H1 (cell line): ENCODE results near the gene DRAXIN. TPM values are rescaled to one million over a fixed set of nuclear protein-coding genes. Genes with fewer than 3 reads are reported as not detected.
A peak's percentile ranks its signal among the peaks of the same experiment; 100 is the strongest.

Source experiments
- CTCF ChIA-PET: fragments of 300-600 bp; sonication (Branson Sonifier 250); formaldehyde crosslinking; loops from one replicate; lab custom pipeline; 2021; ENCODE audit not compliant: partially characterized antibody; lab: Charles Lee
- POLR2A ChIA-PET: fragments of 300-600 bp; sonication (Branson Sonifier 250); formaldehyde crosslinking; loops from one replicate; lab custom pipeline; 2021; ENCODE audit warnings: inconsistent platforms; ENCODE audit not compliant: partially characterized antibody; lab: Charles Lee
- DNase-seq, 2 experiments: peaks; one replicate each; pipeline versions ENCODE4 v3.0.0 to v3.0.0-alpha.2; 2010 to 2022; ENCODE audit warnings: low spot score in 2 of 2, low read depth in 1 of 2, mixed read lengths in 1 of 2
- FAIRE-seq: peaks from 2 replicates; lab custom pipeline; 2011; peaks lifted over from hg19 to GRCh38; lab: Jason Lieb, UNC
- H2AFZ ChIP-seq: 2 replicates; pipeline ENCODE4 v1.8.1; 2012; ENCODE audit warnings: low read length, inconsistent platforms
- H2AK5ac ChIP-seq: 2 replicates; pipeline ENCODE4 v1.6.1; 2013; ENCODE audit warnings: low read depth, low read length
- H2BK120ac ChIP-seq: replicated peaks from 2 replicates; pipeline ENCODE3; 2013; ENCODE audit warnings: low read depth, low read length, inconsistent platforms
- H2BK12ac ChIP-seq: 2 replicates; pipeline ENCODE4 v1.6.1; 2013; ENCODE audit warnings: low read depth, low read length
- H2BK15ac ChIP-seq: 2 replicates; pipeline ENCODE4 v1.6.1; 2013; ENCODE audit warnings: low read length
- H2BK20ac ChIP-seq: 2 replicates; pipeline ENCODE4 v1.6.1; 2013; ENCODE audit warnings: low read length
- H2BK5ac ChIP-seq: 2 replicates; pipeline ENCODE4 v1.6.1; 2013; ENCODE audit warnings: low read depth, low read length
- H3K14ac ChIP-seq: 2 replicates; pipeline ENCODE4 v1.6.1; 2013; ENCODE audit warnings: inconsistent platforms; ENCODE audit not compliant: insufficient read length
- H3K18ac ChIP-seq: 2 replicates; pipeline ENCODE4 v1.6.1; 2013; ENCODE audit warnings: low read length; ENCODE audit errors: extremely low read depth
- H3K23ac ChIP-seq: 2 replicates; pipeline ENCODE4 v1.6.1; 2013; ENCODE audit warnings: inconsistent platforms; ENCODE audit not compliant: insufficient read length
- H3K23me2 ChIP-seq: 2 replicates; pipeline ENCODE4 v1.6.1; 2013; ENCODE audit warnings: low read depth, low read length
- H3K27ac ChIP-seq: 2 replicates; pipeline ENCODE4 v1.6.1; 2011; ENCODE audit warnings: low read depth, low read length, inconsistent platforms
- H3K27me3 ChIP-seq, 4 experiments: replicated peaks in 1 of 4; 1 replicate in 1 of 4; 2 replicates in 3 of 4; pipeline versions ENCODE4 v1.6.1 to v1.8.1; 2011 to 2013; ENCODE audit warnings: low read length in 3 of 4, mild to moderate bottlenecking in 3 of 4, inconsistent platforms in 2 of 4, mixed read lengths in 2 of 4, moderate library complexity in 1 of 4; ENCODE audit not compliant: control insufficient read depth in 3 of 4, insufficient read depth in 3 of 4; ENCODE audit errors: extremely low read depth in 1 of 4
- H3K36me3 ChIP-seq, 4 experiments: 2 replicates each; pipeline versions ENCODE4 v1.6.1 to v1.8.1; 2011 to 2013; ENCODE audit warnings: mild to moderate bottlenecking in 4 of 4, low read length in 3 of 4, moderate library complexity in 2 of 4, control low read depth in 1 of 4, inconsistent platforms in 1 of 4; ENCODE audit not compliant: insufficient read depth in 4 of 4, control insufficient read depth in 2 of 4
- H3K4ac ChIP-seq: replicated peaks from 2 replicates; pipeline ENCODE3; 2013; ENCODE audit warnings: low read length, low read depth, mixed read lengths, inconsistent platforms; ENCODE audit not compliant: insufficient read length
- H3K4me1 ChIP-seq, 4 experiments: replicated peaks in 1 of 4; 1 replicate in 1 of 4; 2 replicates in 3 of 4; pipeline versions ENCODE4 v1.6.1 to v1.8.1; 2011 to 2013; ENCODE audit warnings: low read length in 3 of 4, inconsistent platforms in 2 of 4, mixed read lengths in 1 of 4; ENCODE audit not compliant: insufficient read depth in 4 of 4, control insufficient read depth in 3 of 4
- H3K4me2 ChIP-seq, 2 experiments: 2 replicates each; pipeline versions ENCODE4 v1.6.1 to v1.8.1; 2011 to 2013; ENCODE audit warnings: low read depth in 2 of 2, low read length in 2 of 2, control low read depth in 1 of 2, inconsistent platforms in 1 of 2, mild to moderate bottlenecking in 1 of 2; ENCODE audit not compliant: insufficient read depth in 1 of 2
- H3K4me3 ChIP-seq, 4 experiments: fragments of 200-600, 300-600 bp in 1 of 4; sonication (generic), shearing (Covaris generic), sonication (Bioruptor Twin) in 1 of 4; 2 replicates each; pipeline versions ENCODE4 v1.5.1 to v1.8.1; 2011 to 2016; ENCODE audit warnings: low read length in 4 of 4, low read depth in 3 of 4, control low read depth in 2 of 4, inconsistent platforms in 2 of 4, mild to moderate bottlenecking in 2 of 4, mixed read lengths in 1 of 4, moderate library complexity in 1 of 4; ENCODE audit not compliant: insufficient read depth in 2 of 4; ENCODE audit errors: extremely low read depth in 1 of 4
- H3K56ac ChIP-seq: replicated peaks from 2 replicates; pipeline ENCODE3; 2013; ENCODE audit warnings: low read depth, mild to moderate bottlenecking, mixed read lengths, low read length, inconsistent platforms; ENCODE audit not compliant: insufficient read length
- H3K79me1 ChIP-seq: 2 replicates; pipeline ENCODE4 v1.6.1; 2013; ENCODE audit warnings: low read depth, low read length, control low read depth
- H3K79me2 ChIP-seq, 2 experiments: 2 replicates each; pipeline versions ENCODE4 v1.6.1 to v1.8.1; 2012 to 2013; ENCODE audit warnings: low read length in 2 of 2, mild to moderate bottlenecking in 2 of 2, inconsistent platforms in 1 of 2; ENCODE audit not compliant: insufficient read depth in 2 of 2, control insufficient read depth in 1 of 2
- H3K9ac ChIP-seq, 4 experiments: replicated peaks in 1 of 4; 1 replicate in 1 of 4; 2 replicates in 3 of 4; pipeline versions ENCODE4 v1.6.1 to v1.8.1; 2011 to 2013; ENCODE audit warnings: low read depth in 3 of 4, low read length in 3 of 4, control low read depth in 2 of 4, mild to moderate bottlenecking in 2 of 4, moderate library complexity in 2 of 4, inconsistent platforms in 1 of 4; ENCODE audit errors: extremely low read depth in 1 of 4
- H3K9me3 ChIP-seq, 2 experiments: 2 replicates each; pipeline versions ENCODE4 v1.6.1 to v1.8.1; 2012 to 2013; ENCODE audit warnings: mild to moderate bottlenecking in 2 of 2, moderate library complexity in 2 of 2, control low read depth in 1 of 2, inconsistent platforms in 1 of 2, low read depth in 1 of 2, low read length in 1 of 2, mixed read lengths in 1 of 2; ENCODE audit not compliant: insufficient read depth in 2 of 2
- H4K20me1 ChIP-seq, 2 experiments: replicated peaks in 1 of 2; 2 replicates each; pipeline versions ENCODE3 to v1.8.1; 2011 to 2013; ENCODE audit warnings: inconsistent platforms in 2 of 2, low read length in 2 of 2, mild to moderate bottlenecking in 1 of 2; ENCODE audit not compliant: insufficient read depth in 2 of 2, control insufficient read depth in 1 of 2
- H4K5ac ChIP-seq: 2 replicates; pipeline ENCODE4 v1.6.1; 2013; ENCODE audit warnings: low read length, low read depth, mixed read lengths, inconsistent platforms; ENCODE audit not compliant: insufficient read length
- H4K8ac ChIP-seq: 2 replicates; pipeline ENCODE4 v1.8.0; 2013; ENCODE audit warnings: mild to moderate bottlenecking, moderate library complexity, low read length, inconsistent platforms; ENCODE audit not compliant: insufficient read depth; ENCODE audit errors: extremely low read depth
- H4K91ac ChIP-seq: replicated peaks from 2 replicates; pipeline ENCODE3; 2013; ENCODE audit warnings: low read length, mixed read lengths, inconsistent platforms; ENCODE audit not compliant: insufficient read length
- BACH1 ChIP-seq: IDR thresholded peaks from 2 replicates; pipeline ENCODE4 v1.6.1; 2012; ENCODE audit warnings: low read length, improper control_type of control experiment
- NANOG ChIP-seq: IDR thresholded peaks from 2 replicates; pipeline ENCODE4 v1.6.1; 2011; ENCODE audit warnings: low read length, low read depth, mild to moderate bottlenecking, inconsistent platforms; ENCODE audit not compliant: insufficient read depth, poor library complexity, severe bottlenecking
- WGBS, 2 experiments: shearing (Covaris generic) in 1 of 2; methylation state at CpG; one replicate each; pipeline versions ENCODE4 v1.1.6 to v1.1.7; 2013 to 2015; ENCODE audit warnings: low lambda C conversion rate in 2 of 2, mixed read lengths in 2 of 2, inconsistent platforms in 1 of 2, low coverage in 1 of 2, missing lambda C conversion rate in 1 of 2; ENCODE audit not compliant: insufficient replicate concordance in 2 of 2, insufficient coverage in 1 of 2, insufficient read length in 1 of 2; ENCODE audit errors: extremely low coverage in 1 of 2, missing lambda C conversion rate in 1 of 2; 5-methylcytosine and 5-hydroxymethylcytosine counted together
- long read RNA-seq, 2 experiments: library from RNA in 1 of 2; library from capped mRNA in 1 of 2; stranded (forward); transcript quantifications; one replicate each; pipeline ENCODE4 v2.0.0, GENCODE V29; 2021; ENCODE audit warnings: inconsistent platforms in 1 of 2
- polyA minus RNA-seq, 3 experiments: library from RNA; depleted of rRNA, polyadenylated mRNA; stranded (reverse); fragments of >200 nt; gene quantifications; 1 replicate in 2 of 3; 2 replicates in 1 of 3; pipeline ENCODE4 v1.2.3, GENCODE V29; 2011
- polyA plus RNA-seq, 7 experiments: library from polyadenylated mRNA; depleted of rRNA in 3 of 7; stranded (reverse) in 5 of 7; unstranded in 2 of 7; fragments of >200 nt in 5 of 7; fragments of 200-250 nt in 2 of 7; gene quantifications; 1 replicate in 5 of 7; 2 replicates in 1 of 7; 4 replicates in 1 of 7; pipeline versions ENCODE4 v1.2.1 to v1.2.3, GENCODE V29; 2011 to 2013; ENCODE audit warnings: missing spikeins in 2 of 7, mixed read lengths in 2 of 7
- total RNA-seq: library from RNA; stranded (reverse); fragmentation: NEBNext Ultra II Directional; extraction: Animal tissue kit (Norgen Biotek cat#: 25700); gene quantifications from 2 replicates; pipeline ENCODE4 v1.2.1, GENCODE V29; 2021

Gene DRAXIN, protein sequence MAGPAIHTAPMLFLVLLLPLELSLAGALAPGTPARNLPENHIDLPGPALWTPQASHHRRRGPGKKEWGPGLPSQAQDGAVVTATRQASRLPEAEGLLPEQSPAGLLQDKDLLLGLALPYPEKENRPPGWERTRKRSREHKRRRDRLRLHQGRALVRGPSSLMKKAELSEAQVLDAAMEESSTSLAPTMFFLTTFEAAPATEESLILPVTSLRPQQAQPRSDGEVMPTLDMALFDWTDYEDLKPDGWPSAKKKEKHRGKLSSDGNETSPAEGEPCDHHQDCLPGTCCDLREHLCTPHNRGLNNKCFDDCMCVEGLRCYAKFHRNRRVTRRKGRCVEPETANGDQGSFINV
- total RNA-seq: 17.6 and 18.9 TPM in 2 replicates
- 4.6 and 4.8 TPM in 2 replicates for polyA plus RNA-seq (2011; rRNA removed)
- 5.0 TPM for polyA plus RNA-seq (2011; cell fraction: cytosol; rRNA removed)
- polyA plus RNA-seq (2011; cell fraction: nucleus; rRNA removed): 5.7 TPM
- polyA plus RNA-seq (2012, experiment 1 of 2): 9.5 to 11.2 TPM (median 10.4 TPM) in 4 replicates
- 10.6 TPM for polyA plus RNA-seq (2012, experiment 2 of 2)
- polyA plus RNA-seq (2013, experiment 1 of 2): 16.0 TPM
- polyA plus RNA-seq (2013, experiment 2 of 2): 18.1 TPM
- 8.4 and 9.0 TPM in 2 replicates for polyA minus RNA-seq (2011; rRNA and poly(A)+ RNA removed)
- 6.7 TPM for polyA minus RNA-seq (2011; cell fraction: cytosol; rRNA and poly(A)+ RNA removed)
- 4.6 TPM for polyA minus RNA-seq (2011; cell fraction: nucleus; rRNA and poly(A)+ RNA removed)
- long read RNA-seq, experiment 1, full-length matches to known transcripts: 2 of 17 reads
- long read RNA-seq, experiment 1, partial matches to known transcripts: 4 of 17 reads
- long read RNA-seq, experiment 1, other reads (novel, unspliced or antisense): 11 of 17 reads
- long read RNA-seq, experiment 2, partial matches to known transcripts: 0 of 8 reads
- long read RNA-seq, experiment 2, other reads (novel, unspliced or antisense): 8 of 8 reads

DNA sequence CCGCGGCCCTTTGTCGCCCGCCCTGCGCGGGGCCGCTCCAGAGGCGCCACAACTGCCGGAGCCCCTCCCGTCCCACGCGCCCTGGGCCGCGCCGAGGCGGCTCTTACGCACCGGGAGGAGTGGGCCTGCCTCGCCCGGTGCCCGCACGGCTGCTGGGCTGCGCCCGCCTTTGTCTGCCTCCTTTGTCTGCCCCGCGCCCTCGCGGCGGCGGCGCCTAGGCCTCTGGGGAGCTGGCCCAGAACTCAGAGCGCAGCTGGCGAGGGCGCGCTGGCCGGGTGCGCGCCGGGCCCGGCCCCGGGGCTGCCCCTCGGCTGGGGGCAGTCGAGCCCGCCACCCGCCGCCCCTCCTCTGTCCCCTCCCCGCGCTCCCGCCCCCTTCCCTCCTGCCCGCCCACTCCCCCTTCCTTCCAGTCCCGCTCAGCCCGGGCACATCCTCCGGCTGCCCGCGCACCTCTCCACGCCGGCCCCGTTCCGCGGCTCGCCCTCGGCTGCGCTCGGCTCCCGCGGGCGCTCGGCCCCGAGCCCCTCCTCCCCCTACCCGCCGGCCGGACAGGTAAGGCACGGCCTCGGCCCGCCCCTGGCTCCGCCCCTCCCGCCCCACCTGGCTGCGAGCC is at the start of gene DRAXIN:
Gene DRAXIN, plus strand, starts transcription at position 409 of the 613 bp plus-strand sequence. CDS start 14,549 bp downstream, outside the sequence.
- H3K56ac ChIP-seq: peak within 1 kb of the TSS; percentile 90
- WGBS, 2 experiments: 1% methylated on average over 25 of the region's 78 CpGs; no CpG with 5 or more reads in 1 of the 2 experiments
- H4K20me1 ChIP-seq: peaks cover 0 to 7% of the 10 kb centered on the region in 2 experiments
- H3K79me2 ChIP-seq: peaks cover 15 to 72% of the 10 kb centered on the region in 2 experiments
- peak within 1 kb of the TSS; percentile 99 for H2AK5ac ChIP-seq
- ChIA-PET POLR2A (interaction anchor here (0.8 to 32.0 kb wide), 15 partner anchors 8 to 219 kb away, joined by 3 to 1025 read pairs (median 7); partner anchors contain the start of genes AGTRAP, FBXO44, FBXO6 and MAD2L2), CTCF (interaction anchor here (1.1 to 21.6 kb wide), 8 partner anchors 9 to 39 kb away, joined by 3 to 266 read pairs (median 6); partner anchors contain the start of gene MAD2L2)
- peak within 1 kb of the TSS; percentile 94 for H2BK120ac ChIP-seq
- peak within 1 kb of the TSS; percentile 98 for H3K4ac ChIP-seq
- peak within 1 kb of the TSS; percentile 100 for H2BK12ac ChIP-seq
- FAIRE-seq (no peak), DNase-seq (peak in 1 of 2 experiments; percentile 84)
- peak within 1 kb of the TSS; percentile 96 for H4K91ac ChIP-seq
- H3K27ac ChIP-seq: peak within 1 kb of the TSS; percentile 97
- peak within 1 kb of the TSS; percentile 80; the same call in 1 of the 2 replicates for H2BK20ac ChIP-seq
- peak within 1 kb of the TSS; percentile 96 to 99 for H3K4me2 ChIP-seq
- peaks cover 25% of the 10 kb centered on the region for H3K79me1 ChIP-seq
- peak within 1 kb of the TSS; percentile 100 for H2BK5ac ChIP-seq
- H2BK15ac ChIP-seq: peak within 1 kb of the TSS; percentile 99; the same call in 1 of the 2 replicates
- H4K5ac ChIP-seq: peak within 1 kb of the TSS; percentile 98
- H3K4me1 ChIP-seq: peaks cover 11 to 37% (median 27%) of the 10 kb centered on the region in 4 experiments
- peaks cover 0 to 2% (median 0%) of the 10 kb centered on the region in 4 experiments; a peak in 2 of 7 replicates for H3K27me3 ChIP-seq
- H3K4me3 ChIP-seq: peak within 1 kb of the TSS; percentile 75 to 99 (median 82)
- no peaks in the 10 kb centered on the region for H3K9me3 ChIP-seq
- peak within 1 kb of the TSS; percentile 99 for H3K18ac ChIP-seq
- peak within 1 kb of the TSS; percentile 70 for H3K14ac ChIP-seq
- H3K9ac ChIP-seq: peak within 1 kb of the TSS; percentile 89 to 99 (median 96)
- peaks cover 23% of the 10 kb centered on the region for H3K23me2 ChIP-seq
- no peak within 1 kb of the TSS for H3K23ac ChIP-seq
- peaks cover 0 to 9% (median 0%) of the 10 kb centered on the region in 4 experiments; a peak in 1 of 8 replicates for H3K36me3 ChIP-seq
- no peak within 1 kb of the TSS for H2AFZ ChIP-seq
- H4K8ac ChIP-seq: peak within 1 kb of the TSS; percentile 99
- TF ChIP-seq BACH1 (no peak), NANOG (no peak)
